K562 (cell line): ENCODE data around the gene GYS1. TPM values are rescaled to one million over a fixed set of nuclear protein-coding genes. Genes with fewer than 3 reads are reported as not detected.

Experiments
- E2F1 ChIP-seq: sonication (generic); formaldehyde crosslinking; IDR thresholded peaks from 2 replicates; pipeline ENCODE4 v1.8.1; 2023; ENCODE audit warnings: mild to moderate bottlenecking, missing genetic modification reagents, moderate library complexity
- GABPB1 ChIP-seq: sonication (generic); formaldehyde crosslinking; IDR thresholded peaks from 2 replicates; pipeline ENCODE4 v1.8.0; 2022; ENCODE audit warnings: mild to moderate bottlenecking, missing genetic modification reagents
- NR4A1 ChIP-seq, 2 experiments: fragments of 250-450 bp in 1 of 2; fragments of 450-650 bp in 1 of 2; sonication (Bioruptor Pico) in 1 of 2; IDR thresholded peaks; 2 replicates each; pipeline versions ENCODE4 v1.4.0 to v1.6.1; 2016 to 2020; ENCODE audit warnings: mild to moderate bottlenecking in 2 of 2, missing compliant biosample characterization in 1 of 2, missing genetic modification characterization in 1 of 2, moderate library complexity in 1 of 2
- RBBP5 ChIP-seq: fragments of 200-600 bp; sonication (generic); IDR thresholded peaks from 2 replicates; pipeline ENCODE4 v1.6.1; 2012; ENCODE audit warnings: borderline replicate concordance, mild to moderate bottlenecking, low read length, control low read depth, inconsistent platforms; ENCODE audit not compliant: insufficient read depth, poor library complexity, severe bottlenecking
- TOE1 ChIP-seq, 2 experiments: fragments of 450-650 bp in 1 of 2; sonication (generic) in 1 of 2; formaldehyde crosslinking in 1 of 2; IDR thresholded peaks; 2 replicates each; pipeline versions ENCODE4 v1.7.1 to v1.8.0; 2016 to 2022; ENCODE audit warnings: borderline replicate concordance in 2 of 2, mild to moderate bottlenecking in 2 of 2, antibody characterized with exemption in 1 of 2, inconsistent platforms in 1 of 2, low read depth in 1 of 2, missing genetic modification reagents in 1 of 2, moderate library complexity in 1 of 2
- TSC22D4 ChIP-seq: fragments of 450-650 bp; IDR thresholded peaks from 2 replicates; pipeline ENCODE4 v1.6.1; 2016; ENCODE audit warnings: missing genetic modification characterization, missing biosample characterization, control low read depth
- ZBTB7A ChIP-seq: IDR thresholded peaks from 2 replicates; pipeline ENCODE4 v1.6.1; 2011; ENCODE audit warnings: low read depth, mild to moderate bottlenecking, low read length, moderate library complexity, borderline replicate concordance; ENCODE audit not compliant: control insufficient read depth
- ZC3H4 ChIP-seq: sonication (generic); formaldehyde crosslinking; IDR thresholded peaks from 2 replicates; pipeline ENCODE4 v1.9.0; 2021; ENCODE audit warnings: missing genetic modification reagents, borderline replicate concordance
- ZNF324 ChIP-seq: fragments of 250-450 bp; sonication (Bioruptor Pico); IDR thresholded peaks from 2 replicates; pipeline ENCODE4 v1.4.0; 2020; ENCODE audit warnings: mild to moderate bottlenecking
- polyA plus RNA-seq, 8 experiments: library from polyadenylated mRNA; depleted of rRNA in 4 of 8; stranded (reverse) in 5 of 8; unstranded in 3 of 8; fragments of >200 nt; fragmentation: Nextera tagmentation in 2 of 8; fragmentation: Illumina TruSeq in 1 of 8; extraction: Ambion mirVana in 2 of 8; extraction: Trizol in 1 of 8; gene quantifications; 2 replicates each; pipeline versions ENCODE4 v1.2.1 to v1.2.3, GENCODE V29; 2011 to 2014; ENCODE audit warnings: inconsistent platforms in 1 of 8, missing spikeins in 1 of 8
- total RNA-seq, 7 experiments: library from RNA; depleted of rRNA in 6 of 7; stranded (reverse); fragments of >200 nt in 6 of 7; fragmentation: Illumina TruSeq in 2 of 7; extraction: Trizol in 2 of 7; gene quantifications; 2 replicates each; pipeline versions ENCODE4 v1.2.1 to v1.2.3, GENCODE V29; 2011 to 2021; ENCODE audit warnings: low replicate concordance in 1 of 7
- TF ChIP-seq, protein P1 (sequence below): fragments of 250-450 bp; sonication (Bioruptor Pico); IDR thresholded peaks from 2 replicates; pipeline ENCODE4 v1.5.0; 2021; ENCODE audit warnings: mild to moderate bottlenecking, moderate library complexity

The GYS1 gene
- total and polyA plus RNA-seq, 9 of the 15 experiments (the other 6 are each of a cell fraction or from before 2014, with no cell fraction given), result 1.9 to 31.1 (median 15.2) TPM

DNA sequence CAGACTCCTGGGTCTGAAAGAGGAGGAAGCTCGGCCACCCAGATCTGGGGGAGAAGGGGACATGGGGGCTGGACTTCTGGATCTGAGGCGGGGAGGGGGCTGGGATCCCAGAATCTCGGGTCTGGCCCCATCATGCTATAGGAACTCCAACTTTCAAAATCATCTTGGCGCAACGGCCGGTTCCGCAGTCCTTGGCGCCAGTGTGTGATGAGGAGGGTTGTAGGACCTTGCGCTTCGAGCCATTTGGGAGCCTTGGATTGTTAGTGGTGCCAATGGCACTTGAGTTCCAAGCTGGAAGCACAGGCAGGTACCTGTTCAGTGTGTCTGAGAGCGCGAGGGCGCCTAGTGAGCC lies 902 bp upstream of the GYS1 start (continued):
- peak; percentile 4; the same call in 1 of the 2 replicates for TF ChIP-seq GABPB1
- TF ChIP-seq RBBP5, result peak; percentile 2
- 0 out of 2 replicates have a peak, but pooled peaks have one; percentile 31 for TF ChIP-seq ZBTB7A
- 0 out of 2 replicates have a peak, but pooled peaks have one; percentile 1 for TF ChIP-seq TOE1 (IDR thresholded peaks at IDR 0.05; ENCODE audit: borderline replicate concordance)
- TF ChIP-seq TOE1 (CRISPR knock-in tag; IDR thresholded peaks at IDR 0.05; ENCODE audit: borderline replicate concordance, low read depth), result no peak
- TF ChIP-seq, protein P1, sequence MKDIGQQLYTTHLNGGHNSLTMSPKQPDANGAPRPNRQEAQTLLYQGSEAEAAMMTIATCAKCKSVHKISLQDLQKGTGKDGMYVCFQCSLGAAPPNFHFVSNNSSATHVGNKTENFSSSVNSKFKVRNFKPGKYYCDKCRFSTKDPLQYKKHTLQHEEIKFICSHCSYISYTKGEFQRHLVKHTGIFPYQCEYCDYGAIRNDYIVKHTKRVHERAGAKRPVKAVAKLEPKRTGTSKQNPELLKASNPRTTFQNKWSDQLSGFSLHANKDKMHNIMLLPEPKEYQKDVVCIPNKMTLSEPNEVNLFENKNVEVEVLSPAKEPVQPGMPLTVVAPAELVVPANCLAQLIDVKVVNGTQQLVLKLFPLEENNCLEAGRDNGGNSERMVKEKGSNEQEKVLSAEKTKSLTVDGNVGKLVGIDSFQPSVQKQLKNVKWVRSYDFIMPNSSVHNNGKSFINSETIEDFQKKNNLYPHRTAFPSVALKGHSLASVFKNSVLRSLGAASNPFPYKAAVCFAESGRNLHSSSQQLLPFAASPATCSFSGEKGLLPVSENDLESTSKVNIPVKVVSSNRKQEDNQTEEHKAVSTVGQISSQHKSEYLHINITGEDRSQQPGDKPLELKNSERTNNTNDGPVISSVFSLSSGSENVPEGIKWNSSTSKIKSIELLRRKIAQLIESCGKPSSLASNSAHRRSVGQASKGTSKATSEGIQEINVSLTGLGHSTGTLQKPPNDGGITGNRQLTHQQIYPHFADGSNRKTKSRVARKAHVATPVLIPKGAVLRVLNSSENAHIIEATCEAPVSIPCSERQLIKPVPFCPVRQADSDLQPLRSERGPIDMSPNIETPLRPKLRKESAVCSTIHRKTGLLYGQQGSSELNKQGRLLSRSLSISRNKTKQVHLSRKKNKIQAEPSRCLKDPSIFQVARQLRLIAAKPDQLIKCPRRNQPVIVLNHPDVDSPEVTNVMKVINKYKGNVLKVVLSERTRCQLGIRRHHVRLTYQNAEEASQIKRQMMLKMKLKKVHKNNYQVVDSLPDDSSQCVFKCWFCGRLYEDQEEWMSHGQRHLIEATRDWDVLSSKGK (CRISPR knock-in tag), result no peak
- TF ChIP-seq NR4A1 (CRISPR knock-in tag; IDR thresholded peaks at IDR 0.05), result 0 out of 2 replicates have a peak, but pooled peaks have one; percentile 39
- no peak for TF ChIP-seq NR4A1 (tag; IDR thresholded peaks at IDR 0.05)
- TF ChIP-seq E2F1 (CRISPR knock-in tag), result no peak
- TF ChIP-seq ZNF324 (CRISPR knock-in tag), result no peak
- peak; percentile 69; the same call in 1 of the 2 replicates for TF ChIP-seq ZC3H4 (CRISPR knock-in tag)
- TF ChIP-seq TSC22D4 (tag), result no peak
